OCI-LY1 (cell line): ENCODE results near the gene F2RL1.
"Not testable (repeated sequence)": the region's sequence is repeated elsewhere in the genome, so short reads cannot be mapped to it uniquely, and the experiment has no call there.

Experiments used
- CTCF ChIP-seq: fragments of 200-600 bp; sonication (generic), shearing (Covaris generic); IDR thresholded peaks from 2 replicates; pipeline ENCODE4 v1.5.1; 2017; ENCODE audit warnings: mild to moderate bottlenecking, antibody characterized with exemption, low read length, moderate library complexity, mixed read lengths
- EZH2 ChIP-seq: fragments of 200-600 bp; sonication (generic), shearing (Covaris generic); IDR thresholded peaks from 2 replicates; pipeline ENCODE4 v1.8.0; 2017; ENCODE audit warnings: borderline replicate concordance, mixed run types, mild to moderate bottlenecking, antibody characterized with exemption, low read length, moderate library complexity, mixed read lengths

DNA sequence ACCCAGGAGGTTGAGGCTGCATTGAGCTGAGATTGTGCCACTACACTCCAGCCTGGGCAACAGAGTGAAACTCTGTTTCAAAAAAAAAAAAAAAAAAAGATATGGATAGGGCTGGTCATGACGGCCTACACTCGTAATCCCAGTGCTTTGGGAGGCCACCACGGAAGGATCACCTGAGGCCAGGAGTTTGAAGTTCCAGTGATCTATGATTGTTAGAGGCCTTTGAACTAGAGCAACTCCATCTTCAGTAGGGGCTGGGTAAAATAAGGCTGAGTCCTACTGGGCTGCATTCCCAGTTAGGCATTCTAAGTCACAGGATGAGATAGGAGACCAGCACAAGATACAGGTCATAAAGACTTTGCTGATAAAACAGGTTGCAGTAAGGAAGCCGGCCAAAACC lies 38.2 kb upstream of the F2RL1 start:
- TF ChIP-seq CTCF, EZH2: not testable (repeated sequence)
